ENCODE measurements around the gene EVX2.

Gene EVX2

DNA sequence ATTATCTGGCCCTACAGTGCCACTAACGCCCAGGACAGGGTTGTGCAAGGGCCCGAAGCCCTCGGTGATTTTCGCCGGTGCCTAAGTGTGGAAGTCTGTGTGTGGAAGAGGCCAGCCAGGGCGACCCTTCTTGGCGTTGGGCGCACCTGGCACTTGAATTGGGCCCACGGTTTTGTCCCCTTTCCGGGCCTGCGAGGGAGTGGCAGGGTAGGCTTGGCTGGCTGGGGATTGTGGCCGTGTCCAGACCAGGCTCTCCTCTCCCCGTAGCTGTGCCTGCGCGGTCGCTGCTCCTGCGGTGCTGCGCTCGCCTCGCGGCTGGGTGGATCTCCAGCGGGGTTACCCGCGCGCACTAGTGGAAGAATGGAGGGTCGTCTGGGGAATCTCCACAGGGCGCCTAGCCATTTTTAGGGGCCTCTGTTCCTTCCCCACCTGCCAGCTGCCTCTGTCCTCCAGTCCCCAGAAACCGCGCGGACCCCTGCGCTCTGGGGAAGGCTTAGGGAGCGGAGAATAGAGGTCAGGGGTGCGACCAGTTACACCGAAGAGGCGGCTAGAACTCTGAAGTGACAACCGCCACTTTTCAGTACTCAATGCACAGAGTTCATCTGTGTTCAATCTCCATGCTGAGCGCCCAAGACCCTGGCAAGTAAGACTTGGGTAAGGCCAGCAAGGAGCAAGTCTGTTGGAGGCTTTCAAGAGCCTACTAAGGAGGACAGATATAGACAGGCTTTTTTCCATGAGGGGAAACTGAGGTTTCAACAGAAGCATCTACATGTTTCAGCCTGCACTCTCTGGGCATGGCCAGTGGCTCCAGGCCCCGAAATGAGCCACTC, 16.0 kb downstream of the EVX2 start:
- POLR2A ChIA-PET = no interaction called here

DNA sequence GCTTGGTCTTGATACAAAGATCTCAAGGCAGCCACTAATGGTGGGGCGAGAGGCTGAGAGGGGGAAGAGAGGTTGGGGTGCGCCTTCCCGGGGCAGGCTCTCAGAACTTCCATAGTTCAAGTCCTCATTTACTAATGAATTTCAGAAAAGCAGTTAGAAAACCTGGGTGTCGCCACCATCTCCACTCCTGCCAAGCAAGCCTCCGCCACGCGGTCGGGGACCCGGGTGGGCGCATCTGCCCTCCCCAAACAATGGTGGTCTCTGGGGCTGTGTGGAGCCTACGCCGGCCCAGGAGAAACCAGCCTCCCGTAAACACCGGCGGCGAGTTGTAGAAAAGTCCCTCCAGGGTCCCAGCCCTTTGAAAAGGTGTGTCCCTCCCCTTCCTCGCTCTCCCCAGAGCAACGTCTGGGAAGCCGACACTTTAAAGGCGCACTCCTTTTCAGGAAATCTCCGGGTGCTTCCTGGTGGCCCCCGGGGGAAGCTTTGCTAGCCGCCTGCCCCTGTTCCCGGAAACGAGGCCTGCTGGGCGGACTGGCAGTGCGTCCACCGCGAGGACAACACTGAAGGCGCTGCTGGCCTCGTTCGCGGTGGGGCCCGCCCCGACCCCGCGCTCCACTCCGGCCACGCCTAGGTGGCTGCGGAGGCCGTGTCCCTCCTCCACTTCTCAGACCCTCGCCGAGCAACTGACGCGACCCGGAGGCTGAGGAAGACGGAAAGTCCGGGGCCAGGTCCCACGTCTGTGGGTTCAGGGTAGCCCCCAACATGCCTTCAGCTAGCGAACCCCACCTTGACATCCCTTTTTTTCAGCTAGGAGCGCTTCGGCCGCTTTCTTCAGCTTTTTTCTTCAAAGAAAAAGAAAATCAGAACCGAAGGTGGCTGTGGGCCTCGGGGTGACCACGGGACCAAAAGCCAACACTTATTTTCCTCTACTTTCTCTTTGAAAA, 16.8 kb downstream of the EVX2 start:
- peak; percentile 12 for DNase-seq (ENCODE audit: extremely low spot score)
- ChIA-PET CTCF (no interaction called here), POLR2A (no interaction called here)
- TF ChIP-seq, protein P1, sequence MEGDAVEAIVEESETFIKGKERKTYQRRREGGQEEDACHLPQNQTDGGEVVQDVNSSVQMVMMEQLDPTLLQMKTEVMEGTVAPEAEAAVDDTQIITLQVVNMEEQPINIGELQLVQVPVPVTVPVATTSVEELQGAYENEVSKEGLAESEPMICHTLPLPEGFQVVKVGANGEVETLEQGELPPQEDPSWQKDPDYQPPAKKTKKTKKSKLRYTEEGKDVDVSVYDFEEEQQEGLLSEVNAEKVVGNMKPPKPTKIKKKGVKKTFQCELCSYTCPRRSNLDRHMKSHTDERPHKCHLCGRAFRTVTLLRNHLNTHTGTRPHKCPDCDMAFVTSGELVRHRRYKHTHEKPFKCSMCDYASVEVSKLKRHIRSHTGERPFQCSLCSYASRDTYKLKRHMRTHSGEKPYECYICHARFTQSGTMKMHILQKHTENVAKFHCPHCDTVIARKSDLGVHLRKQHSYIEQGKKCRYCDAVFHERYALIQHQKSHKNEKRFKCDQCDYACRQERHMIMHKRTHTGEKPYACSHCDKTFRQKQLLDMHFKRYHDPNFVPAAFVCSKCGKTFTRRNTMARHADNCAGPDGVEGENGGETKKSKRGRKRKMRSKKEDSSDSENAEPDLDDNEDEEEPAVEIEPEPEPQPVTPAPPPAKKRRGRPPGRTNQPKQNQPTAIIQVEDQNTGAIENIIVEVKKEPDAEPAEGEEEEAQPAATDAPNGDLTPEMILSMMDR (IDR thresholded peaks at IDR 0.05; ENCODE audit: control extremely low read depth, extremely low read depth, low read depth, missing control alignments) = no peak

More for the DNA sequence above, 16.0 kb downstream of the EVX2 start:
- TF ChIP-seq, protein P1 (IDR thresholded peaks at IDR 0.05; ENCODE audit: control extremely low read depth, extremely low read depth, low read depth, missing control alignments) = no peak
- CTCF ChIA-PET = interaction anchor here (1.6 kb wide), 1 partner anchor 59 kb away, joined by 4 read pairs; no protein-coding TSS in a partner anchor
- peak; percentile 5 for DNase-seq (ENCODE audit: extremely low spot score)

DNA sequence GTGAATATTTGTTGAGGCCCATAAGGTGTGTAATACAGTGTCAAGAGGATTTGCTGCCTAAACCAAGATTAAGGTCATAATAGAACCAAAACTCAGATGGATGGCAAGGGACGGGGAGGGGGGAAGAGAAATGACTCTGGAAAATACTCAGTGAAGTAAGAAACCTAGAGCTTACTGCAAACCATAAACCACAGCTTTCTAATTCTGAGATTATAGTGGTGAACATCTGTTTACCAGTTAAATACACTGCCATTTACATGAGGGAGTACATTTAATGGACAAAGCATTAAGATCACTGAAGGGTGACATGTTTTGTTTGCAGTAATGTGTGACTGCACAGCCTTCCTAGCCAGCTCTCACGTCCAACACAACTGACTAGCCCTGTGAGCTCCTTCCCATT, 19.8 kb downstream of the EVX2 start:
- TF ChIP-seq, protein P1 (IDR thresholded peaks at IDR 0.05; ENCODE audit: control extremely low read depth, extremely low read depth, low read depth, missing control alignments) = no peak
- ChIA-PET POLR2A (no interaction called here), CTCF (no interaction called here)
- DNase-seq (ENCODE audit: extremely low spot score) = no peak

DNA sequence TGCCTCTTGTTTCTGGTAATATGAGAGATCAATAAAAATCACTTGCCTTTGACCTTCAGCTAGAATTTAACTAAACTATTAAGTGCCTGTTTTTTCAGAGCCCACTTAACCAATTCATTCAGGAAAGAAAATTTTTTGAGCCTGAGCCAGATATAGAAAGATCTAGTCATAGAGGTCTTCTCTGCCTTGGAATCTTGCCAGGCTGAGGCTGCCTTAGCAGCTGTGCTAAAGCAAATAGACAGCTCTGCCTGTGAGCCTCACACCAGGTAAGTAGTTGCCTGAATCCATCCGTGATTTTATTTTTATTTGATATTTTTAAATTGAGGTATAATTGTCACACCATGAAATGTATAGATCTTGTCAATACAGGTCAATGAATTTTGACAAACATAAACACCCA, 27.4 kb downstream of the EVX2 start:
- no peak for DNase-seq (ENCODE audit: extremely low spot score)
- CTCF ChIA-PET = interaction anchor here (1.6 kb wide), 1 partner anchor 18 kb away, joined by 3 read pairs; no protein-coding TSS in a partner anchor
- POLR2A ChIA-PET = no interaction called here

DNA sequence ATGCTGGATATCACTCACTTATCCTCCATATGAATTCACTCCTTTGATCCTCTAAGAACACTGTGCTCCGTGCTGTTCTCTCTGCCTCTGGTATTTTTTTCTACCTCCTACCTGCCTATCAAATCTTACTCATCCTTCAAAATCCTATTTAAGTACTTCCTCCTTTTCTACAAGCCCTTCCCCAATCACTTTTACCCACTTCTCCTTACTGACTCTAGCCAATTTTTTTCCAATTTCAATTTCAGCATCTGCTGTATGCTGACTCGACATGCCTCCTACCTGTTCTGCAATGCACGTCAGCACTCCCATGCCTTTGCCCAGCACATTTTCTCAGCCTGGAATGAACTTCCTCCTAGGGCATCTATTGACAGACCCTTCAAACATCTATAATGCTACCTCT, 44.4 kb downstream of the EVX2 start:
- TF ChIP-seq, protein P1 (IDR thresholded peaks at IDR 0.05; ENCODE audit: control extremely low read depth, extremely low read depth, low read depth, missing control alignments) = no peak
- ChIA-PET POLR2A (no interaction called here), CTCF (no interaction called here)
- no peak for DNase-seq (ENCODE audit: extremely low spot score)

More for the DNA sequence above, 27.4 kb downstream of the EVX2 start:
- TF ChIP-seq, protein P1 (IDR thresholded peaks at IDR 0.05; ENCODE audit: control extremely low read depth, extremely low read depth, low read depth, missing control alignments) = no peak

DNA sequence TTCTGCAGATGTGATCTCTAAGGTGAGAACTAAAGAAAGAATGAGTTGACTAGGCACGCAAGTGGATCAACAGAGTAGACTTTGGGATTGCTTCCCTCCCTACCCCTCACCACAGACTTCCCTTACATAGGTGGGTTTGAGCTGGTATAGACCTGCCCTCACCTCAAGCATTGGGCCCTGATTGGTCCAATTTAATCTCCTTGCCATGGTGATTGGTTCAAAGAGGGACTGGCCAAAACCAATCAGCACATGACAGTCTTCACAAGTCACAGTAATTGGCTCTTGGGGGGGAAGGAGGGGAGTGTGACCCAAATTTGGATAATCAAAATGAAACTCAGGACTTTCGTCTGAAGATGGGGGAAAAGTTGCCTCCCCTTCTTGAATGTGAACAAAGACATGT, 45.1 kb downstream of the EVX2 start:
- TF ChIP-seq, protein P1 (IDR thresholded peaks at IDR 0.05; ENCODE audit: control extremely low read depth, extremely low read depth, low read depth, missing control alignments) = no peak
- no peak for DNase-seq (ENCODE audit: extremely low spot score)
- CTCF ChIA-PET = interaction anchor here (1.3 kb wide), 1 partner anchor 17 kb away, joined by 3 read pairs; no protein-coding TSS in a partner anchor
- POLR2A ChIA-PET = no interaction called here

Measured in GM10248 (cell line).